GM23338 (cell line): ENCODE results near the gene ELMOD3.

ENCODE experiments used
- CTCF ChIP-seq, 2 experiments: fragments of 200-600 bp in 1 of 2; sonication (generic) in 1 of 2; conservative IDR thresholded peaks; 2 replicates each; pipeline versions ENCODE4 v1.5.1 to v1.6.1; 2016 to 2017; ENCODE audit warnings: antibody characterized with exemption in 2 of 2, low read depth in 2 of 2, mild to moderate bottlenecking in 2 of 2, moderate library complexity in 1 of 2
- NANOG ChIP-seq: IDR thresholded peaks from 2 replicates; pipeline ENCODE4 v1.6.1; 2016; ENCODE audit warnings: antibody characterized with exemption, borderline replicate concordance
- POLR2AphosphoS5 ChIP-seq: IDR thresholded peaks from 2 replicates; pipeline ENCODE4 v1.6.1; 2016; ENCODE audit warnings: antibody characterized with exemption, low read depth

DNA sequence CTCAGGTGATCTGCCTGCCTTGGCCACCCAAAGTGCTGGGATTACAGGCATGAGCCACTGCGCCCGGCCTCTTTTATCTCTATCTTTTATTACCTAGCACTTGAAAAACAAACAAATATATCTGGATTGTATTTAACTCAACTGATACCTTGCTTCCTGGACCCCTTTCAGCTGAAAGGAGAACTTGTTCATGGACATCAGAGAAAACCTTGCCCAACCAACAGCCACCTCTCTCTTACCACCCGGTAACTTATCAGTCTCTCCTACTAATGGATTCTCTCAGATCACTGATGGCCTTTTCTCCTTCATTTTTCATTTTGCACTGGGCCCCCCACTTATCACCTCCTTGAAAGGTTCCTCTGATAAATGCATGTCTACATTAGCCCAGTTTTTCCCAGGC, 7.0 kb upstream of the ELMOD3 start:
- TF ChIP-seq CTCF (conservative IDR thresholded peaks at IDR 0.05; ENCODE audit: low read depth in 2 of 2) (no peak), NANOG (no peak), POLR2AphosphoS5 (no peak)
